Measurements from ENCODE around the gene LRP1B. TPM values are rescaled to one million over a fixed set of nuclear protein-coding genes. Genes with fewer than 3 reads are reported as not detected.
"Not testable (repeated sequence)": the region's sequence is repeated elsewhere in the genome, so short reads cannot be mapped to it uniquely, and the experiment has no call there.

LRP1B gene
- total RNA-seq, 2 donors from 2014 or later = 0.79 to 1.8 TPM

DNA sequence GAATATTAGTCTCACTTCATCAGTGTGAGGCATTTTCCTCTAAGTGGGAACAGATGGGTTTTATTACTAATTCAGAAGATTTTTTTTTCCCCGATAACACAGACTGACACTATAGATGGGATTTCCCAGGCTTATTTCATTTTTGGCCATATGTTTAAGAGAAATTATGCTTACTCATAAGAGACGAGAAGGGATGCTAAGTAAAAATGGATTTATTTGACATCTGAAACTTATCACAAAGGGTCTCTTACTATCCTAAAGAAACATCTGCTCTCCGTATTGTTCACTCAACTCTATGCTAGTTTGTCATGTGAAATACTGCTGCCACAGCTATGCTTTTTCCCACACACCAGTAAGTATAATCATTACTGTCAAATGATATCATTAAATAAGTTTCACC is 1476.3 kb downstream of the LRP1B start:
- Mint-ChIP-seq H3K27me3 (ENCODE audit: insufficient read depth) (no peaks in the 10 kb centered on the region), H3K27ac (no peak overlapping the region), H3K4me1 (no peaks in the 10 kb centered on the region), H3K9me3 (no peaks in the 10 kb centered on the region), H3K36me3 (ENCODE audit: low read depth) (no peaks in the 10 kb centered on the region), H3K4me3 (no peak overlapping the region)
- TF ChIP-seq CTCF (conservative IDR thresholded peaks at IDR 0.05) = no peak
- Histone ChIP-seq H3K9ac (ENCODE audit: extremely low read depth, low read length, poor library complexity, severe bottlenecking) (no peak overlapping the region), H3K4me1 (ENCODE audit: control insufficient read depth, insufficient read depth, low read length) (no peaks in the 10 kb centered on the region), H3K36me3 (ENCODE audit: control insufficient read depth, insufficient read depth, low read length) (no peaks in the 10 kb centered on the region), H3K9me3 (ENCODE audit: control insufficient read depth, low read length) (no peaks in the 10 kb centered on the region), H3K27ac (ENCODE audit: low read depth, low read length) (no peak overlapping the region), H3K4me3 (ENCODE audit: low read length) (no peak overlapping the region), H3K27me3 (ENCODE audit: control insufficient read depth, insufficient read depth, low read length, poor library complexity, severe bottlenecking) (no peaks in the 10 kb centered on the region)
- 95 to 100% methylated on average over 2 to 3 of the region's 3 CpGs for WGBS, 2 experiments (ENCODE audit: insufficient coverage in 1 of 2, insufficient read length in 1 of 2)
- no peak for DNase-seq

GRCh38 chr2:140650825-140651224 is 1480.0 kb downstream of the LRP1B start:
- H3K27me3 Mint-ChIP-seq (ENCODE audit: insufficient read depth) = no peaks in the 10 kb centered on the region
- no peak overlapping the region for H3K27ac Mint-ChIP-seq
- H3K4me3 ChIP-seq (ENCODE audit: low read length) = no peak overlapping the region
- H3K9ac ChIP-seq (ENCODE audit: extremely low read depth, low read length, poor library complexity, severe bottlenecking) = no peak overlapping the region
- WGBS, 2 experiments (ENCODE audit: insufficient coverage in 1 of 2, insufficient read length in 1 of 2) = 86% methylated on average over 2 of the region's 3 CpGs; no CpG with 5 or more reads in 1 of the 2 experiments
- no peaks in the 10 kb centered on the region for H3K36me3 Mint-ChIP-seq (ENCODE audit: low read depth)
- H3K27ac ChIP-seq (ENCODE audit: low read depth, low read length) = no peak overlapping the region
- no peaks in the 10 kb centered on the region for H3K9me3 Mint-ChIP-seq
- no peaks in the 10 kb centered on the region for H3K4me1 ChIP-seq (ENCODE audit: control insufficient read depth, insufficient read depth, low read length)
- H3K36me3 ChIP-seq (ENCODE audit: control insufficient read depth, insufficient read depth, low read length) = no peaks in the 10 kb centered on the region
- H3K9me3 ChIP-seq (ENCODE audit: control insufficient read depth, low read length) = no peaks in the 10 kb centered on the region
- no peak for TF ChIP-seq CTCF (conservative IDR thresholded peaks at IDR 0.05)
- no peak overlapping the region for H3K4me3 Mint-ChIP-seq
- H3K27me3 ChIP-seq (ENCODE audit: control insufficient read depth, insufficient read depth, low read length, poor library complexity, severe bottlenecking) = no peaks in the 10 kb centered on the region
- no peak for DNase-seq
- no peaks in the 10 kb centered on the region for H3K4me1 Mint-ChIP-seq

GRCh38 chr2:140650134-140650533 is 1480.7 kb downstream of the LRP1B start:
- not testable (repeated sequence) for H3K4me1 ChIP-seq (ENCODE audit: control insufficient read depth, insufficient read depth, low read length); H3K4me1 Mint-ChIP-seq; H3K27me3 Mint-ChIP-seq (ENCODE audit: insufficient read depth); H3K9me3 Mint-ChIP-seq; DNase-seq; H3K4me3 Mint-ChIP-seq; H3K4me3 ChIP-seq (ENCODE audit: low read length); H3K27ac ChIP-seq (ENCODE audit: low read depth, low read length); H3K27ac Mint-ChIP-seq; H3K36me3 Mint-ChIP-seq (ENCODE audit: low read depth); H3K9me3 ChIP-seq (ENCODE audit: control insufficient read depth, low read length); H3K27me3 ChIP-seq (ENCODE audit: control insufficient read depth, insufficient read depth, low read length, poor library complexity, severe bottlenecking); H3K36me3 ChIP-seq (ENCODE audit: control insufficient read depth, insufficient read depth, low read length); H3K9ac ChIP-seq (ENCODE audit: extremely low read depth, low read length, poor library complexity, severe bottlenecking)
- 94% methylated on average over 3 of the region's 4 CpGs for WGBS, 2 experiments (ENCODE audit: insufficient coverage in 1 of 2, insufficient read length in 1 of 2)

DNA sequence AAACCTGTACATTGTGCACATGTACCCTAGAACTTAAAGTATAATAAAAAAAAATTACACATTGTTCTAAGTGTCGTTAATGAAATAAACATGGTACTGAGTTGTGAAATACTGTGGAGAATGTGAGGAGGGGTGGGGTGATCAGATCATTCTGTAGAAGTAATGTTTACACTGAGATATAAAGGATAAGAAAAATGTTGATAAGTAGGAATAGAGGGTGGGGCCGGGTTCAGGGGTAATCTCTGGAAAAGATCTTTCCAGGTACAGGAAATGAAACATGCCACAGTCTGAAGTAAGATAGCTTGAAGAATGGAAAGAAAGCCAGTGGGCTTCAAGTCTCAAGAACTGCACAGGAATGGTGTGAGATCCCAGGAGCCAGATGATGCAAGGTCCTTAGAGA is 1482.4 kb downstream of the LRP1B start:
- no peaks in the 10 kb centered on the region for H3K9me3 ChIP-seq (ENCODE audit: control insufficient read depth, low read length)
- no peak overlapping the region for H3K4me3 ChIP-seq (ENCODE audit: low read length)
- Mint-ChIP-seq H3K27ac (no peak overlapping the region), H3K27me3 (ENCODE audit: insufficient read depth) (no peaks in the 10 kb centered on the region), H3K4me3 (no peak overlapping the region), H3K36me3 (ENCODE audit: low read depth) (no peaks in the 10 kb centered on the region), H3K9me3 (no peaks in the 10 kb centered on the region), H3K4me1 (no peaks in the 10 kb centered on the region)
- no peak overlapping the region for H3K27ac ChIP-seq (ENCODE audit: low read depth, low read length)
- H3K36me3 ChIP-seq (ENCODE audit: control insufficient read depth, insufficient read depth, low read length) = no peaks in the 10 kb centered on the region
- H3K27me3 ChIP-seq (ENCODE audit: control insufficient read depth, insufficient read depth, low read length, poor library complexity, severe bottlenecking) = no peaks in the 10 kb centered on the region
- 95 to 100% methylated on average over 1 to 2 of the region's 2 CpGs for WGBS, 2 experiments (ENCODE audit: insufficient coverage in 1 of 2, insufficient read length in 1 of 2)
- H3K4me1 ChIP-seq (ENCODE audit: control insufficient read depth, insufficient read depth, low read length) = no peaks in the 10 kb centered on the region
- TF ChIP-seq CTCF (conservative IDR thresholded peaks at IDR 0.05) = no peak
- no peak overlapping the region for H3K9ac ChIP-seq (ENCODE audit: extremely low read depth, low read length, poor library complexity, severe bottlenecking)
- DNase-seq = no peak
